ENCODE data around the gene C16orf46. TPM values are rescaled to one million over a fixed set of nuclear protein-coding genes. Genes with fewer than 3 reads are reported as not detected.
A peak's percentile ranks its signal among the peaks of the same experiment; 100 is the strongest.

Gene C16orf46
- total RNA-seq, 1 donor from 2014 or later, result 1.2 TPM

DNA sequence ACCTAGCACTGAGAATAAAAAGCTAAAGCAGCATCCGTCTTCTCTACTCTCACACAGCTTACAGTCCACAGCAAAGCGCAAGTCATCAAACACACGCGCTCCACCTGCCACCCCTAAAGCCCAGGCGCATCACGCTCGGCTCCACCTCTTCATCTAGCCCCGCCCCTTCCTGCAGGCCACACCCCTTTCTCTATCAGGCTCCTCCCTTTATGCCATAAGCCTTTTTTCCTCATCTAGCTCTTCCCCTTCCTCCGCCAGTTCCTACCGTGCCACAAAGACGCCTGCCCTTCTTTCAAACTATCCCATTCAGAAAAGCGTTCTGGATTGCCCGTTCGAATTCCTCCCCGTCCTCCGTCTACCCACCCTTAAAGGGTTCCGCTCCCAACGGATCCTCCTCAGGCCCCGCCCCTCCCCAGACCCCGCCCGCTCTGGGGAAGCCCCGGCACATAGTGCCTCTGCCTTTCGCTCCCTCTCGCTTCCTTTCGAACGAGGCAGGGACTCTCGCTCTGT is 417 bp downstream of the C16orf46 start:
- DNase-seq (ENCODE audit: low spot score), result peak; percentile 91

DNA sequence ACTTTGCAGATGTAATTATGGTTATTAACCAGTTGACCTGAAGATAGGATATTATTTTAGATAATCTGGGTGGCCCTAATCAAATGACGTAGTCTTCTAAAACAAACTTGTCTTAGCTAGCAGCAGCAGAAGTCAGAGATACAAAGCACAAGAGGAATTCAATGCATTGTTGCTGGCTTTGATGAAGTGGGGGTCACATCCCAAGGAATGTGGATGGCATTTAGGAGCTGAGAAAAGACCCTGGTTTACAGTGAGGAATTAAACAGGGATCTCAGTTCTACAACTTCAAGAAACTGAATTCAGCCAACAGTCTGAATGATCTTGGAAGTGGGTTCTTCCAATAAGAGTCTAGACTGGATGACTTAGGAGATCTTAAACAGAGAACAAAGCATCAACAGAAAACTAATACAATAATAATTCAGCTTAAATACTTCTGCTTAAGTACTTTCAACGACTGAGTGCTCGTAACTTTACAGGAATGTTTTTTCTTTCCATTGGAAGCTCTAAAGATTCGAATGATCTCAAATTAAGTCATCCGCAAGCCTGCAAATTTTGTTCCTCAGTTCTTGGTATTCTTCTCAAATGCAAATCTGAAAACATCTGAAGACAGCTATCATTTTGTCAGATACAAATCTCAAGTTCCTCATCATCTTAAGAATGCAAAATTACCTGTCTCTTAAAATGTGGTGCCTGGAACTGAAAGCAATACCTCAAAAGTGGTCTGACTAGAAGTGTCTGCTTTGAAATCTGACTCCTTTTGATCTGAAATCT is 3.3 kb downstream of the C16orf46 start:
- DNase-seq (ENCODE audit: low spot score), result no peak

DNA sequence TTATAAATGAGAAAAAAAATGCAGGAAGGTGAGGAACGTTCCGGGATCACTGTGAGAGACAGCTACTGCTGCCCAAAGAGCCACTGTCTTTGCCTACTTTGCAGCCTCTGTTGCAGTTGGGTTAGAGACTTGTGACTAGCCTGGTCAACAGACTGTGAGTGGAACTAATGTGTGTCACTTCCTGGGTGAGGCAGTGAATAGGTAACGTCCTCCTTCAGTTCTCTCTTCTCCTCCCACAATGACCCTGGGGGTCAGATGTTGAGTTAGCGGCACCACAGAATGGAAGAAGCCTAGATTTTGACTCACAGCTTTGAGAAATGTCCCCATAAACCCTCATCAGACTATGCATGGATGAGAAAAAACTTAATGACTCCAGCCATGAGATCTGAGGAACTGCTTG is 5.2 kb downstream of the C16orf46 start:
- DNase-seq (ENCODE audit: low spot score), result no peak

DNA sequence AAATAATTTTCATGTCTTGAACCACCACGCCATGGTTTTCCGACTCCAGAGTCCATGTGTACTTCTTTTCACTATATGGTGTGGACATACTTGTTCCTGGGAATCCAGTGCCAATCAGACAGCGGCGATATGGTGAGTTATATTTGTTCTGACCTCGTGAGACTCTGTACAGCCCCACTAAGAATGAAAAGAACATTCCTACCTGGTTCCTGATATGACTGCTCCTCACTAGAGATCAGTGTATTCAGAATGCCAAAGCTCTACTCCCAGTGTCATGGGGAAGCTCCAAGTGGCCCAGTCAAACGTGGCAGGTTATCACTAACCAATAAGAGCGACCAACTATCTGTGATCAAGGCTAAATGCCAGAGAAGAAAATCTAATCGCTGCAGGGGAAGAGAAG is 6.1 kb downstream of the C16orf46 start:
- no peak for DNase-seq (ENCODE audit: low spot score)

DNA sequence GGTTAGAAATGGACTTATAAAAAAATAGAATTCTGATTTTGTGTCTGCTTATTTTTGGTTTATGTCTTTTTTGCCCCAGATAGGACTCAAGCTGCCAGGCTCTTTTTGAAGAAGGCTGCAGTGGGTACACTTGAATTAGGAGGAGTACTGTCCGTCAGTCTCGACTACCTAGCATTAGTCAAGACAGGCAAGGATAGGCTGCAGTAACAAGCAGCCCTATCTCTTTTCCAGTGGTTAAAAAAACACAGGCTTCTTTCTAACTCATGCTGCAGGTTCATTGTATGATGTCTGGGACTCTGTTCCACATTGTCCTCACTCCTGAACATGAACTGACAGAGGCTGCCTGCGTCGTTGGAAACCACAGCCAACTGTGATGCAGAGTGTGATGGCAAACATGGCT is 8.0 kb downstream of the C16orf46 start:
- no peak for DNase-seq (ENCODE audit: low spot score)

DNA sequence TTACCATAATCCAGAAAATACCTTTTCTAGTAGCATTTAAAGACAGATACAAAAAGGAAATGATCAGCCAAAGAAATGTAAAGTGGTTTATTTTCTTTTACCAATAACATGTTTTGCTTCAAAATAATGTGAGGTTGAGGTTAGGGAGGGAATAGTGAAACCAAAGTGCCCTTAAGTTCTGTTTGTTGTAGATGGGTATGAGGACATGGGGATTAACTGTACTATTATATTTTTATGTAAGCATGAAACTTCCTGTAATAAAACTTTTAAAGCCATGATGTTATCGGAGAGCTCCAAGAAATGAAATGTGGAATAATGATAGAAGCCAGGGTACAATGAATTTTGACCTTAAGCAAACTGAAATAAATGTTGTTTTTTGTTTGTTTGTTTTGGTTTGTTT is 9.9 kb downstream of the C16orf46 start:
- DNase-seq (ENCODE audit: low spot score), result no peak

DNA sequence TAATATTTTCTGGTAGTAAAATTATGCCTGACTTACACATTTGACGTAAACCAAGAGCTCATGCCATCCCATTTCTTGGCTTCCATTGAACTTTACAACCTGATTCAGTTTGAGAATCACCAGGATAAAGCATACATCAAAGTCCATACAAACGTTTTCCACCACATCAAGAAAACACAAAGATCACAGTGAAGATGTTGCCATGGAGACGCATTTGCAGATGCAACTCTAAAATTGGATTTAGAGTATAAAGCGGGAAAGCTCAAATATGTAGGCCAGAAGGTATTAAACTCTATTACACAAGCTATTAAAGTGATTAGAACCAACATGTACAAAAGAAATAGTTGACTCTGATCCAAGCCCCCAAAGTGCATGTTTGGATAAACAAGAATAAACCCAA is 10.4 kb downstream of the C16orf46 start:
- no peak for DNase-seq (ENCODE audit: low spot score)

DNA sequence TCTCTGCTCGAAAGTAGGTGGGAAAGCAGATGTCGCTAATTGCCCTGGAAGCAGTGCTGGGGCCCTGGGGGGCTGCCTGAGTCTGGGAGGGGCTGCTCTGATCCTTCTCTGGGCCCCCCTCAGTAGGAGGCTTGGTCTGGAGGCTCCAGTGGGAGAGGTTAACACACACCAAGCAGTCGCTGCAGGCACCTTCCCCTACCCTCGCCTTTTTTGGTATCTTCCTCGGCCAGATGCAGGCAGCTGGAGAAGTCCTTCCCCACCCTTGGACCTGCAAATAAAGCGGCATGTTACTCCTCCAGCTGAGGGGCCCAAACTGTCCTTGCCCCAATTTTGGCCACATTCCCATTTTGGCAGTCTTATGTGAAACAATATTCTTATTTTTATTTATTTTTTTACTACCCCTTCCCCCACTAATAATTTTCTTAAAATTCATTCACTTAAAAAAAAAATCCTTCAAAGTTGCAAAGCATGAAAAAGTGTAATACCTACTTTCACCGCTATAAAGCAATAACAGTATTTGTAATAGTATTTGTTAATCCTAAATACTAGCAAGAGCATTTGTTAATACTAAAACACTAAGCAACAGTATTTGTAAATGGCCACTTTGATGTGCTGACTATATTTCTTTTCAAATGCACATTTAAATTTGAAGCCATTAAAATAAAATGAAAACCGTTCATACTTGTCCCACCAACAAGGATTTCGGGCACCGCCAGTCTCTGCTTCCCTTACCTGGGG is 15.0 kb downstream of the C16orf46 start:
- no peak for DNase-seq (ENCODE audit: low spot score)

DNA sequence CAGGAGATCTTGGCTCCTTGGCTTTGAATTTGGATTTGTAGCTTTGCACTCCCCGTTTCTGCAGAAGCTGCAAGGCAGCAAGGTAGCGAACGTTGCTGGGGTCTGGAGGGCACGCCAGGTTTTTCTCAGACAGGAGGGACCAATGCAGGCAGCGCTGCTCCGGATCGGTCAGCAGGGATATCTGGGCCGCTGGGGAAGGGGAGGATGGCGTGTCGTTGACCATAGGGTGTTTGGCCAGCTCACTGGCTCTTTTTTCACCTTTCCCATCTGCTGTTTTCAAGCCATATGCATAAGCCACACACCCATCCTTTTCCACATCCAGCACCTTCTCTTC is 15.8 kb downstream of the C16orf46 start:
- DNase-seq (ENCODE audit: low spot score), result no peak

DNA sequence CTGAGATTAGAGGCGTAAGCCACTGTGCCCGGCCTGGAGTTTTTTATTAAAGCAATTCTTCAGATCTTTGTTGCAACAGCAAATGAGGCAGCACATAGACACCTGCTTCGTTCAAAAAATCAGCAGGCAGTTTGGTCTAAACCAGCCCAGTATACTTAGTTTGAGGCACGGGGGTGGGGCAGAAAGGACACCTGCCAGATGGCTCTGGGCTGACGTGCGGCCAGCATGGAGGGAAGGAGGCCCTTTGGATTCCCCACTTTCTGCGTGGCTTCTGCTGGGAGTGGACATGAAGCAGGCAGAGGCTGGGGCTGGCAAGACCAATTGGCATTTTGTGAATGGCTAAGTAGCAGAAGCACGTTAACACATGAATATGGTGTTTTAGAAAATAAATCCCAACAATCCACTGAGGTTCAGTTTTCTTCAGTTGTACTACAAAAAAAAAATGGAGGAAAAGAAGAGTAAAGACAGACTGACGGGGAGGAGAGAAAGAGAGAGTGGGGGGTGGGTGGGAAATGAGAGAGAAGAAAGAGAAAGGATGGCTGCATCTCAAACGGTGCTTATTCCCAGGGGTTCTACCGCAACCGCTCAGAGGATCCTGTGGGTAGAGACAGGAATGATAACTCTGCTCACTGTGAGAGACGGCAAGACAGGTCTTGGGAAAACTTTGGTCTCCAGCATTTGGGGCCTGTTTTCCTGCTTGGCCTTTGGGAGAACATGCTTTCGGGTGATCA is 16.3 kb downstream of the C16orf46 start:
- DNase-seq (ENCODE audit: low spot score), result no peak

DNA sequence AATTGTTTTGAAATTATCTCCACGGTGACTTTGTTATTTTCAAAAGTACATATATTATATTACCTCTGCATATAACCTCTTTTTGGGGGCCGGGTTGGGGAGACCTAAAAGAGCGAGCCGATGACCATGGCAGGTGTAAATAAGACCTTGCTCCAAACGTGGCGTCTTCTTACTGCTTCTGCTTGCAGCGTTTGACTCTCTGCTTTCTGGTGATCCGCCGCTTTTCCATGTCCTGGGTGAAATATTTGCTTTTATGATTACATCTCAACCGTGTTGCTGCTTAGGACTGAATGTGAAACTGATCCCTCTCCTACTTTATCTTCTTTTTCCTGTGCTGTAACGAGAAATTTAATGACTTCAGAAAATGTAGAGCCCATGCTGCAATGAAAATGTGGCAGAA is 23.3 kb downstream of the C16orf46 start:
- no peak for DNase-seq (ENCODE audit: low spot score)

DNA sequence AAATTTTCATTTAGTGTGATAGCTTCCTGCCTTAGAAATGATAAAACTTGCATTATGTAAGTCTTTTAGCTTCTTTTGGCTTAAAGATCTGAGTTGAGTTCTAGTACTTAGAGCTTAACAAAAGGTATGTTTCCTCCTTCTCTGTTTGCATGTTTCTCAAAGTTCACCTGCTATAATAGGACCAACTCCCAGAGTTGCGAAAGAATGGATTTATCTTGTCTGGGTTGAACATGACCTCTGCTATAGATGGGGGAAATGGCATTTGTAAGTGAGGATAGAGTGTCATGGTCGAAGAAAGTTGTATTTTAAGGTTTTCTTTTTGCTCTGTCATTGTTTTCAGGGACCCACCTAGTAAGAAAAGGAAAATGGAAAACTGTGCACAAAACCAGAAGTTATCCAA is 34.2 kb downstream of the C16orf46 start:
- DNase-seq (ENCODE audit: low spot score), result no peak

DNA sequence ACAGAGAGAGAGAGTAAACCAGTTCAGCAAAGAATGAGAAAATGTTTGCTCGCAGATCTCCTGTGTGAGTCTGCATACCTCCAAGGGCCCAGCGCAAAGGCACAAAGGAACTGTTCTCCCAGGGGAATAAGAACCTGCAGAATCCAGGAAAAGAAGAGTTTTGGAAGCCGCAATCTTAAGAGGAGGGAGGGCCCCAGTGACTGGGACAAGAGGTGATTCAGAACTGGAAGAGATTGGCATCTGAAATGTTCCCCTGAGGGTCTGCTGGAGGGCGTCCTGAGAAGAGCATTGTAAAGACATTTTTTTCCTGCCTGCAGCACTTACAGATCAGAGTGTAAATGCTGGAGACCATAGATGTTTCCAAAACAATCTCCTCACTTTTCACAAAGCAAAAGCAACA is 35.3 kb downstream of the C16orf46 start:
- DNase-seq (ENCODE audit: low spot score), result no peak

DNA sequence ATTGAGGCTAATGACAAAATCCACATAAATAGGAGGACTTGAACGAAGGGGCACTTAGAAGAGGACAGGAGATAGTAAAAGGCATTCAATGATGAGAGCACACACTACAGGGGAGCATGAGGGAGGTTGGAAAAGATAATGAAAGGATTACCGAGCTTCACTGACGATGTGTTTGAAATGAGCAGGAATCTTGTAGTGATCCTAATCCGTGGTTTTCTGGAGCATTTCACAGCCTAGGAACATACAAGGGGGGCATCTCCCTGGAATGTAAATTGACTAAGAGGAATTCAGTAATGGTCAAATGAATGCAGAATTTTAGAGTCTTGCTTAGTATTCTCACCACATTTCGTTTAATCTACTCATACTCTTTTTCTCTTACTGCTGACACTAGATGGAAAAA is 36.2 kb downstream of the C16orf46 start:
- no peak for DNase-seq (ENCODE audit: low spot score)

DNA sequence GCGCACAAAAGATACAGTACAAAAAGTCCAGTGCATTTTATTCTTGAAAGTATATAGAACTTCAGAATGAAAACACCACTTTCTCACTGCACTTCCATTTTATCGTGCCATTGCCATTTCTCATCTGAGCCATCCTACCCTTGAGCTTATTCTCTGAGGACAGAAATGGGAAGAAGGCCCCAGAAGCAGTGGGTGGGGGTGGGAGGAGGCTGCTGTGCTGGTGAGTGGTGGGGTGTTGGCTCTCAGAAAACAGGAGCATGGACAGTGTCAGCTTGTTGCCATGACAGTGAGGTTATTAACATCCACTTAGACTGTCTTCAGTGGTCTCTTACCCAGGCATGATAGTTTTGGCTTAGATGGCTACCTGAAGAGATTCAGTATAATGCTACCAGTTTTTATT is 36.9 kb downstream of the C16orf46 start:
- DNase-seq (ENCODE audit: low spot score), result no peak

DNA sequence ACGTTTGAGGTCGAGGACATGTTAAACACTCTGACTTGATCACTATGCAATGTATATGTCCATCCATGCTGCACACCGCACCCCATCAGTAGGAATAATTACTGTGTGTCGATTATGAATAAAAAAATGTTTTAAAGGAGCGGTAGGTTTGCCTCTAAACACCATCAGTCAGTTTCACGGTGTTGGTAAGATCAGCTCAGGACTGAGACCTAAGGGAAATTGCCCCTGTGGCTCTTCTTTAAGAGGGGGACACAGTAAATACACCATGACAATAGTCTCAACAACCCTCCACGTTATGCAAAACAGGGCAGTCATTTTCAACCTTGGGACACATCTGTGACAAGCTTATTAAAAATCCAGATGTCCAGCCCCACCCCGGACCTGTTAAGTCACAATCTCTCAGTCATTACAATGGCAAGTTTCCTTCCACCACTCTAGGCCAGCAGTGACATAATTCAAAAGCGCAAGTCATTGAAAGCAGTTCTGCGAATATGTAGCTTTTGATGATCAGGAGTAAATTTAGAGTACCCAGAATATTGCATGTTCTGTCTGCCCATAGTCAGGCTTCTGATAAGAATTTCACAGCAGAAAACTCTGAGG is 40.2 kb downstream of the C16orf46 start:
- no peak for DNase-seq (ENCODE audit: low spot score)

DNA sequence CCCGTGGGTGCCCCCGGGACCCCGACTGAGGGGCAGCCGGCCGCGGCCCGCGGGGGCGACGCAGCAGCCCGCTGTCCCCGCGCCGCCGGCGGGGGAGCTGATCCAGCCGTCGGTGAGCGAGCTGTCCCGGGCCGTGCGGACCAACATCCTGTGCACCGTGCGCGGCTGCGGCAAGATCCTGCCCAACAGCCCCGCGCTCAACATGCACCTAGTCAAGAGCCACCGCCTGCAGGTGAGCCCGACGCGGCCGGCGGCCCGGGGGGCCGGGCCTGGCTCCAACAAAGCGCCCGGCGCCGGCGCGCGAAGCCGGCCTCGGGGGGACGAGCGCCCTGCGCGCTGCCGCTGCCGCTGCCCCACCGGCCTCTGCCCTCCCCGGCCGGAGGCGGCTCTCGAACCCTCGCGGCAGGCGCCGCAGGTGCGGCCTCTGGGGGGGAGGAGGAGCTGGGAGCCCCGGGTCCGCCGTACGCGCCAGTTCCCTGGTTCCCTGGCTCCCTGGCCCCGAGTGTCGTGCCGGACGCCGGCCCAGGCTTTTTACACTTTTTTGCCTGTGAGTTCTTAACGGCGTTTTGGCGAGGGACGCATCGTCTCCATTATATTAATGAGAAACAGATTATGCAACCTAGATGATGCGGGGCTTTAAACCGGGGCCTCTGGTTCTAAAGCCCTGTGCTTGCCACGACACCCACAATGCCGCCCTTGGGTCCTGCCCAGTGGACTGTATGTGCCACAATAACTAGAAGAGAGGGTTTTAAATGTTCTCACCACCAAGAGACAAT is 40.9 kb downstream of the C16orf46 start:
- no peak for DNase-seq (ENCODE audit: low spot score)

DNA sequence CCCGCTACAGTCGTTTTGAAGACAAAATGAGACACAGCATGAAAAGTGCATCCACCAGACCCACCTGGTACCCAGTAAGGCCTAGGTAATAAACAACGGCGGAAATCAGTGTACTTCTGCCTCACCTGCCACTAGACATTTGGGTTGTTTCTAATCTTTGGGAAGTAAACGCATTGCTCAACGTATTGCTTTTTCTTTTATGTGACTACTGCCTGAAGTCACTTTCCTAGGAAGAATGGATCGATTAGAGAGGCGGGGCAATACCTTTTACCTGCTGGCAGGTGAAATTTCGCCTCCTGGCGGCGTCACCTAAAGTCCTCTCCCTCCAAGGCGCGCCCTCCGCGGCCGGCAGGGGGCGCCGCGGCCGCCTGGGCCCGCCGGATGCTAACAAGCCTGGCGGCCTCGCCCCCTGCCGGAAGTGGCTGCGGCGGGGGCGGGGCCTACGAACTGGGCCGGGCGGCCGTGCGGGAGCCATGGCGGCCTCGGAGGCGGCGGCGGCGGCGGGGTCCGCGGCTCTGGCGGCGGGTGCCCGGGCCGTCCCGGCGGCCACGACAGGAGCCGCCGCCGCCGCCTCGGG is 41.6 kb downstream of the C16orf46 start, which contains the start of gene ATMIN:
TSS of gene ATMIN (plus strand) at position 445 of the 577 bp plus-strand sequence. CDS start at position 474, 29 bp downstream.
- peak; percentile 94 for DNase-seq (ENCODE audit: low spot score)

DNA sequence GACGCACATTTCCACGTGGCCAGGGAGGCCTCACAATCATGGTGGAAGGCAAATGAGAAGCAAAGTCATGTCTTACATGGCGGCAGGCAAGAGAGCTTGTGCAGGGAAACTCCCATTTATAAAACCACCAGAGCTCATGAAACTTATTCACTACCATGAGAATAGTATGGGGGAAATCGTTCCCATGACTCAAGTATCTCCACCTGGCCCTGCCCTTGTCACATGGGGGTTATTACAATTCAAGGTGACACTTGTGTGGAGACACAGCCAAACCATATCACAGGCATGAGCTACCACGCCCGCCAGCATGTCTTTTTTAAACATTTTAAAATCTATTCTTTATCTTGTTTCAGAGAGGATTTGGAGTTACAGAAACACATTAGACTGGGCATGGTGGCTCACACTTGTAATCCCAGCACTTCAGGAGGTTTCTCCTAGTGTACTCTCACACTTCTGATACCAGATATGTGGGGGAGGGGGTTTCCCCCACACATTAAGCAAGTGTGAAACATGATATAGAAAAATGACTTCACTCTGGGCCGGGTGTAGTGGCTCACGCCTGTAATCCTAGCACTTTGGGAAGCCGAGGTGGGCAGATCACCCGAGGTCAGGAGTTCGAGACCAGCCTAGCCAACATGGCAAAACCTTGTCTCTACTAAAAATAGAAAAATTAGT is 47.0 kb downstream of the C16orf46 start:
- no peak for DNase-seq (ENCODE audit: low spot score)

DNA sequence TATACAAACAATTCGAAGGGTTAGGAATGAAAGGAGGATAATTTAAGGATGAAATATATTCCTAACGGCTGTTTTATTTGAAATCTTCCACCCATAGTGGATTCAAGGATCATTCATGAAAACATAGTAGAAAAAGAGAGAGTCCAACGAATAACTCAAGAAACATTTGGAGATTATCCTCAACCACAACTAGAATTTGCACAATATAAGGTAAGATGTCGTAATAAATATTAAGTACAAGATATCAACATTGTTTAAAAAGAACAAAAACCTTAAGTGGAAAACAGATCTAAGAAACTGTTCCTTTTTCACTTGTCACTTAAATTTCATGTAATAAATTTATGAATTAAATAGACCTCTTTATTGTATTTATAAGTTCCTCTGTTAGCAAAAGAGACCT is 50.6 kb downstream of the C16orf46 start:
- no peak for DNase-seq (ENCODE audit: low spot score)
